HEK293 (cell line): ENCODE measurements around the gene FAM200B.

ENCODE experiments used
- ZNF121 ChIP-seq: fragments of 450-650 bp; formaldehyde crosslinking; IDR thresholded peaks from 2 replicates; pipeline ENCODE4 v1.5.1; 2016; ENCODE audit warnings: missing biosample characterization, missing genetic modification characterization
- ZNF146 ChIP-seq: fragments of 450-650 bp; formaldehyde crosslinking; IDR thresholded peaks from 2 replicates; pipeline ENCODE4 v1.5.1; 2016; ENCODE audit warnings: missing biosample characterization, missing genetic modification characterization
- ZNF202 ChIP-seq: fragments of 450-650 bp; formaldehyde crosslinking; IDR thresholded peaks from 2 replicates; pipeline ENCODE4 v1.5.1; 2016; ENCODE audit warnings: missing biosample characterization, missing genetic modification characterization, borderline replicate concordance
- TF ChIP-seq, protein P1 (sequence below): fragments of 450-650 bp; formaldehyde crosslinking; IDR thresholded peaks from 2 replicates; pipeline ENCODE4 v1.5.1; 2016; ENCODE audit warnings: missing biosample characterization, missing genetic modification characterization
- TF ChIP-seq, protein P2 (sequence below): fragments of 450-650 bp; formaldehyde crosslinking; IDR thresholded peaks from 2 replicates; pipeline ENCODE4 v1.5.1; 2017; ENCODE audit warnings: missing biosample characterization, missing genetic modification characterization

DNA sequence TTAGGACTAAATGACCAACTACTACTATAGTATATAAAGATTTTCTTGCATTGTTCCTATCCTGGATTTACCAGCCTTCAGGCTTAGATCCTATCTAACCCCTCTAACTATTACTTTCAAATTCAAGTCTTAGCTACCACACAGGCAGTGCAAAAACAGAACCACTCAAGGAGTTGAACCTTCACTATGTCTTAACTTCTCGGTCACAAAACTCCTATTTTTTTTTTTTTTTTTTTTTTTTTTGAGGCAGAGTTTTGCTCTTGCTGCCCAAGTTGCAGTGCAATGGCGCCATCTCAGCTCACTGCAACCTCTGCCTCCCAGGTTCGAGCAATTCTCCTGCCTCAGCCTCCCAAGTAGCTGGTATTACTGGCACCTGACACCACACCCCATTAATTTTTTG, 6.3 kb upstream of the FAM200B start:
- TF ChIP-seq, protein P1, sequence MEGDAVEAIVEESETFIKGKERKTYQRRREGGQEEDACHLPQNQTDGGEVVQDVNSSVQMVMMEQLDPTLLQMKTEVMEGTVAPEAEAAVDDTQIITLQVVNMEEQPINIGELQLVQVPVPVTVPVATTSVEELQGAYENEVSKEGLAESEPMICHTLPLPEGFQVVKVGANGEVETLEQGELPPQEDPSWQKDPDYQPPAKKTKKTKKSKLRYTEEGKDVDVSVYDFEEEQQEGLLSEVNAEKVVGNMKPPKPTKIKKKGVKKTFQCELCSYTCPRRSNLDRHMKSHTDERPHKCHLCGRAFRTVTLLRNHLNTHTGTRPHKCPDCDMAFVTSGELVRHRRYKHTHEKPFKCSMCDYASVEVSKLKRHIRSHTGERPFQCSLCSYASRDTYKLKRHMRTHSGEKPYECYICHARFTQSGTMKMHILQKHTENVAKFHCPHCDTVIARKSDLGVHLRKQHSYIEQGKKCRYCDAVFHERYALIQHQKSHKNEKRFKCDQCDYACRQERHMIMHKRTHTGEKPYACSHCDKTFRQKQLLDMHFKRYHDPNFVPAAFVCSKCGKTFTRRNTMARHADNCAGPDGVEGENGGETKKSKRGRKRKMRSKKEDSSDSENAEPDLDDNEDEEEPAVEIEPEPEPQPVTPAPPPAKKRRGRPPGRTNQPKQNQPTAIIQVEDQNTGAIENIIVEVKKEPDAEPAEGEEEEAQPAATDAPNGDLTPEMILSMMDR (tag by site-specific recombination): no peak
- TF ChIP-seq ZNF202 (no peak), ZNF146 (tag by site-specific recombination) (no peak), ZNF121 (tag by site-specific recombination) (no peak)
- TF ChIP-seq, protein P2, sequence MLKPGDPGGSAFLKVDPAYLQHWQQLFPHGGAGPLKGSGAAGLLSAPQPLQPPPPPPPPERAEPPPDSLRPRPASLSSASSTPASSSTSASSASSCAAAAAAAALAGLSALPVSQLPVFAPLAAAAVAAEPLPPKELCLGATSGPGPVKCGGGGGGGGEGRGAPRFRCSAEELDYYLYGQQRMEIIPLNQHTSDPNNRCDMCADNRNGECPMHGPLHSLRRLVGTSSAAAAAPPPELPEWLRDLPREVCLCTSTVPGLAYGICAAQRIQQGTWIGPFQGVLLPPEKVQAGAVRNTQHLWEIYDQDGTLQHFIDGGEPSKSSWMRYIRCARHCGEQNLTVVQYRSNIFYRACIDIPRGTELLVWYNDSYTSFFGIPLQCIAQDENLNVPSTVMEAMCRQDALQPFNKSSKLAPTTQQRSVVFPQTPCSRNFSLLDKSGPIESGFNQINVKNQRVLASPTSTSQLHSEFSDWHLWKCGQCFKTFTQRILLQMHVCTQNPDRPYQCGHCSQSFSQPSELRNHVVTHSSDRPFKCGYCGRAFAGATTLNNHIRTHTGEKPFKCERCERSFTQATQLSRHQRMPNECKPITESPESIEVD (tag by site-specific recombination): no peak
